ENCODE data around the gene RBMS3.

DNA sequence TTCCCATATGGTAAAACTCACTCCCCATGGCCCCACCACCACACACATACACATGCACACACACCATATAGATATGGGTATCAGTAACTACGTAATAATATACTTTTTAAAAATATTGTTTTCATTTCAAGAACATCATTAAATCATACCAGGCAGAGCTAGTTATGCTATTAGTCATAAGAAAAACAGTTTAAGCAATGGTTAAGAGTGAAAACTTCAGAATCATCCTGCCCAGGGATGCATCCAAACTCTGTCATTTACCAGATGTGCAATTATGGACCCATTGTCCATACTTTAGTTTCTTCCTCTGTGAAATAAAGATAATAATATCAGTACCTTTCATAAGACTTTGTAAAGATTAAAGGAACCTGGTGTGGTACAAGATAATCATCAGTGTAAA is 608.3 kb downstream of the RBMS3 start:
- TF ChIP-seq, protein P1, sequence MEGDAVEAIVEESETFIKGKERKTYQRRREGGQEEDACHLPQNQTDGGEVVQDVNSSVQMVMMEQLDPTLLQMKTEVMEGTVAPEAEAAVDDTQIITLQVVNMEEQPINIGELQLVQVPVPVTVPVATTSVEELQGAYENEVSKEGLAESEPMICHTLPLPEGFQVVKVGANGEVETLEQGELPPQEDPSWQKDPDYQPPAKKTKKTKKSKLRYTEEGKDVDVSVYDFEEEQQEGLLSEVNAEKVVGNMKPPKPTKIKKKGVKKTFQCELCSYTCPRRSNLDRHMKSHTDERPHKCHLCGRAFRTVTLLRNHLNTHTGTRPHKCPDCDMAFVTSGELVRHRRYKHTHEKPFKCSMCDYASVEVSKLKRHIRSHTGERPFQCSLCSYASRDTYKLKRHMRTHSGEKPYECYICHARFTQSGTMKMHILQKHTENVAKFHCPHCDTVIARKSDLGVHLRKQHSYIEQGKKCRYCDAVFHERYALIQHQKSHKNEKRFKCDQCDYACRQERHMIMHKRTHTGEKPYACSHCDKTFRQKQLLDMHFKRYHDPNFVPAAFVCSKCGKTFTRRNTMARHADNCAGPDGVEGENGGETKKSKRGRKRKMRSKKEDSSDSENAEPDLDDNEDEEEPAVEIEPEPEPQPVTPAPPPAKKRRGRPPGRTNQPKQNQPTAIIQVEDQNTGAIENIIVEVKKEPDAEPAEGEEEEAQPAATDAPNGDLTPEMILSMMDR (IDR thresholded peaks at IDR 0.05; ENCODE audit: control extremely low read depth in 1 of 3, insufficient read depth in 1 of 3, low read depth in 1 of 3, low read length in 3 of 3): no peak
- TF ChIP-seq ASH2L (IDR thresholded peaks at IDR 0.05; ENCODE audit: low read length) (no peak), JUN (IDR thresholded peaks at IDR 0.05; ENCODE audit: low read depth, low read length) (no peak), SRF (IDR thresholded peaks at IDR 0.05; ENCODE audit: low read depth, low read length) (no peak), JUND (IDR thresholded peaks at IDR 0.05; ENCODE audit: low read length) (no peak), NRF1 (IDR thresholded peaks at IDR 0.05; ENCODE audit: low read depth, low read length) (no peak), POLR2A (IDR thresholded peaks at IDR 0.05; ENCODE audit: control extremely low read depth in 1 of 2, low read depth in 2 of 2, low read length in 2 of 2) (no peak), RAD21 (IDR thresholded peaks at IDR 0.05 in 1 of 2, conservative IDR thresholded peaks at IDR 0.05 in 1 of 2; ENCODE audit: low read depth in 2 of 2, low read length in 2 of 2) (no peak), ZNF274 (IDR thresholded peaks at IDR 0.05; ENCODE audit: borderline replicate concordance, extremely low read depth, low read length) (no peak)
